ENCODE results near the gene NFATC4.

DNA sequence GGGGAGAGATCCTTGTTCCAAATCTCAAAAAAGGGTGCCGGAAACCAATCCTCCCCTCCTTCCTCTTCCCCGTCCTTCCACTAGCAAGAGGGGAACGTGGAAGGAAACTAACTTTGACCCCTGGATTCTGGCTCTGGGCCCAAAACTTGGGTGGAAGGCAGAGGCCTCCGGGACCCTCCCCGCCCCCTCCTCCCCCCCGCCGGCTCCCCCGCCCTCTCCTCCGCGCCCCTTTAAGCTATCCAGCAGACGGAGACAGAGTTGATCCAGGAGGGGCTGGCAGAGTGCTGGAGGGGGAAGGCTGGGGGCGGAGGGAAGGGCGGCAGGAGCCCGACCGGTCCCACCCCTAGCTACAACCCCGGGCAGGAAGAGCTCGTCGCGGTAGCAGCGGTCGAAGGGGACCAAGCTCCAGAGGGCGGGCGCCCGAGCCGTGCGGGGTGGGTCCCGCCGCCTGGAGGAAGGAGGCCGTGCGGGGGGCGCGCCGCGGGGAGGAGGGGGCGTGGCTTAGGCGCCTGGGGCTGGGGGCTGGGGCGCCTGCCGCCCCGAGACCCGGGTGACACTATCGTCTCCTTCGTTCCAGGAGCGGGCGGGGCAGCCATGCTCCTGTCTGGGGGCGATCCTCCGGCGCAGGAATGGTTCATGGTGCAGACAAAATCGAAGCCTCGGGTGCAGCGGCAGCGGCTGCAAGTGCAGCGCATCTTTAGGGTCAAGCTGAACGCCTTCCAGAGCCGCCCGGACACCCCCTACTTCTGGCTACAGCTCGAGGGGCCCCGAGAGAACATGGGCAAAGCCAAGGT, 30.9 kb downstream of the NFATC4 start, which contains the start of gene NYNRIN:
- TF ChIP-seq, protein P1, sequence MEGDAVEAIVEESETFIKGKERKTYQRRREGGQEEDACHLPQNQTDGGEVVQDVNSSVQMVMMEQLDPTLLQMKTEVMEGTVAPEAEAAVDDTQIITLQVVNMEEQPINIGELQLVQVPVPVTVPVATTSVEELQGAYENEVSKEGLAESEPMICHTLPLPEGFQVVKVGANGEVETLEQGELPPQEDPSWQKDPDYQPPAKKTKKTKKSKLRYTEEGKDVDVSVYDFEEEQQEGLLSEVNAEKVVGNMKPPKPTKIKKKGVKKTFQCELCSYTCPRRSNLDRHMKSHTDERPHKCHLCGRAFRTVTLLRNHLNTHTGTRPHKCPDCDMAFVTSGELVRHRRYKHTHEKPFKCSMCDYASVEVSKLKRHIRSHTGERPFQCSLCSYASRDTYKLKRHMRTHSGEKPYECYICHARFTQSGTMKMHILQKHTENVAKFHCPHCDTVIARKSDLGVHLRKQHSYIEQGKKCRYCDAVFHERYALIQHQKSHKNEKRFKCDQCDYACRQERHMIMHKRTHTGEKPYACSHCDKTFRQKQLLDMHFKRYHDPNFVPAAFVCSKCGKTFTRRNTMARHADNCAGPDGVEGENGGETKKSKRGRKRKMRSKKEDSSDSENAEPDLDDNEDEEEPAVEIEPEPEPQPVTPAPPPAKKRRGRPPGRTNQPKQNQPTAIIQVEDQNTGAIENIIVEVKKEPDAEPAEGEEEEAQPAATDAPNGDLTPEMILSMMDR (IDR thresholded peaks at IDR 0.05; ENCODE audit: low read length), result no peak
- no peak for TF ChIP-seq EZH2 (IDR thresholded peaks at IDR 0.05; ENCODE audit: borderline replicate concordance, low read length)
